Fibroblast of mammary gland (primary cell): ENCODE data around the gene CCDC200.
"Not testable (repeated sequence)": the region's sequence is repeated elsewhere in the genome, so short reads cannot be mapped to it uniquely, and the experiment has no call there.

Experiments used
- DNase-seq: peaks from one replicate; pipeline ENCODE4 v3.0.0-alpha.2; 2010; ENCODE audit warnings: low read depth
- H3K4me3 ChIP-seq: 2 replicates; pipeline ENCODE4 v1.5.1; 2011; ENCODE audit warnings: low read depth, mild to moderate bottlenecking, low read length, moderate library complexity; ENCODE audit not compliant: control insufficient read depth
- TF ChIP-seq, protein P1 (sequence below): conservative IDR thresholded peaks from 2 replicates; pipeline ENCODE4 v1.5.1; 2011; ENCODE audit warnings: low read depth, low read length, inconsistent platforms; ENCODE audit not compliant: control insufficient read depth, insufficient read depth

CCDC200 gene

DNA sequence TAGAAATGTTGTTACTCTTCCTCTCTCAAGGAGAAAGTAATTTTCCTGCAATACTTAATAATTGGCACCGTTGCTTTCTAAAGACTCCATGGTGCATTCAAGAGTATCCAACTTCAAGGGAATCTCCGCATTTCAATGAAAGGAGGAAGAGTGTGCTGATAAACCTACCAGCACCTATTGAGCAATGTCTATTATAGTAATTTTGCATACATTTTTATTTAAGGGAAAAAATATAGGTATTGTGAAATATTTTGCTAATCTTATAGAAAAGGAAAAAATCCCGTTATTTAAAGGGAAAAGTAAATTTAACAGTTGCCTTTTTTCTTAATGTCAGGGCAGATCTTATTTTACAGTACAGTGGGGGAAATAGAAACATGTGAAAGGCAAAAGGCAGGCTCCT is 17.8 kb downstream of the CCDC200 start:
- TF ChIP-seq, protein P1, sequence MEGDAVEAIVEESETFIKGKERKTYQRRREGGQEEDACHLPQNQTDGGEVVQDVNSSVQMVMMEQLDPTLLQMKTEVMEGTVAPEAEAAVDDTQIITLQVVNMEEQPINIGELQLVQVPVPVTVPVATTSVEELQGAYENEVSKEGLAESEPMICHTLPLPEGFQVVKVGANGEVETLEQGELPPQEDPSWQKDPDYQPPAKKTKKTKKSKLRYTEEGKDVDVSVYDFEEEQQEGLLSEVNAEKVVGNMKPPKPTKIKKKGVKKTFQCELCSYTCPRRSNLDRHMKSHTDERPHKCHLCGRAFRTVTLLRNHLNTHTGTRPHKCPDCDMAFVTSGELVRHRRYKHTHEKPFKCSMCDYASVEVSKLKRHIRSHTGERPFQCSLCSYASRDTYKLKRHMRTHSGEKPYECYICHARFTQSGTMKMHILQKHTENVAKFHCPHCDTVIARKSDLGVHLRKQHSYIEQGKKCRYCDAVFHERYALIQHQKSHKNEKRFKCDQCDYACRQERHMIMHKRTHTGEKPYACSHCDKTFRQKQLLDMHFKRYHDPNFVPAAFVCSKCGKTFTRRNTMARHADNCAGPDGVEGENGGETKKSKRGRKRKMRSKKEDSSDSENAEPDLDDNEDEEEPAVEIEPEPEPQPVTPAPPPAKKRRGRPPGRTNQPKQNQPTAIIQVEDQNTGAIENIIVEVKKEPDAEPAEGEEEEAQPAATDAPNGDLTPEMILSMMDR = no peak
- H3K4me3 ChIP-seq = no peak overlapping the region
- DNase-seq = no peak

DNA sequence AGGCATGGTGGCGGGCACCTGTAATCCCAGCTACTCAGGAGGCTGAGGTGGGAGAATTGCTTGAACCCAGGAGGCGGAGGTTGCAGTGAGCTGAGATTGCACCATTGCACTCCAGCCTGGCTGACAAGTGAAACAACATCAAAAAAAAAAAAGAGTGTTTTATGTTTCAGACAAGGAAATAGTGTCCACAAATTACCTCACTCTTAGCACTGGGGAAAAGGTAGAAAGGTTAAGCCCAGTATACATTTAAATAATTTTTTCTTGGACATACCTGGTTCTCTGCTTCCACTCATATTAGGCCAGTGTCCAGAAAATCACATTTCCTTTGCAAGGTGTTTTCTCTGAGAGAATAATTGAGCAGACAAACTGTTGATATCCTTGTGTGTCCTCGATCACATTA is 25.4 kb downstream of the CCDC200 start:
- not testable (repeated sequence) for DNase-seq, H3K4me3 ChIP-seq

DNA sequence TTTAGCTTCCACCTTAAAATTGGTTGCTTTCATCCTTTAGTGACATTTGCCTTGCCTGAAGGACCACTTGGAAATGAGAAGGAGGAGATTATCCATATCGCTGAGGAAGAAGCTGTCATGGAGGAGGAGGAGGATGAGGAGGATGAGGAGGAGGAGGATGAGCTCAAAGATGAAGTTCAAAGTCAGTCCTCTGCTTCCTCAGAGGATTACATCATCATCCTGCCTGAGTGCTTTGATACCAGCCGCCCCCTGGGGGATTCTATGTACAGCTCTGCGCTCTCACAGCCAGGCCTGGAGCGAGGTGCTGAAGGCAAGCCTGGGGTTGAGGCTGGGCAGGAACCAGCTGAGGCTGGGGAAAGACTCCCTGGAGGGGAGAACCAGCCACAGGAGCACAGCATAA is 28.3 kb downstream of the CCDC200 start:
- DNase-seq = no peak
- H3K4me3 ChIP-seq = no peak overlapping the region
- TF ChIP-seq, protein P1 = no peak

DNA sequence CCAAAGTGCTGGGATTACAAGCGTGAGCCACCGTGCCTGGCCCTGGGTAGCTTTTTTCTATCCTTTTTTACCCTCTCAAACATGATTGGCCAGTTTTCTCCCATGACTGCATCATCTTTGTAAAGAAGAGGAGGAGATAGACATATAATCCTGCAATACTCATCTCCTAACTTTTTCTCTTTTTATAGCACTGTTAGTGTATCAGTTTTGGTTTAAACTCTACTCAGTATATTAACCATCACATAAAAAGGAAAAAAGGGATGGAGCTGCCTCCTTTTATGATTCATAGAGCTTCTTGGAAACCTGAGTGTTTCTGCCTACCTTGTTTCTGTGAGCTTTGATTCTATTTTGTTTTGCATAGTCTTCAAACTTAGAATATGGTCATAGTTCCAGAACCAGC is 28.8 kb downstream of the CCDC200 start:
- no peak for DNase-seq
- TF ChIP-seq, protein P1 = no peak
- no peak overlapping the region for H3K4me3 ChIP-seq

DNA sequence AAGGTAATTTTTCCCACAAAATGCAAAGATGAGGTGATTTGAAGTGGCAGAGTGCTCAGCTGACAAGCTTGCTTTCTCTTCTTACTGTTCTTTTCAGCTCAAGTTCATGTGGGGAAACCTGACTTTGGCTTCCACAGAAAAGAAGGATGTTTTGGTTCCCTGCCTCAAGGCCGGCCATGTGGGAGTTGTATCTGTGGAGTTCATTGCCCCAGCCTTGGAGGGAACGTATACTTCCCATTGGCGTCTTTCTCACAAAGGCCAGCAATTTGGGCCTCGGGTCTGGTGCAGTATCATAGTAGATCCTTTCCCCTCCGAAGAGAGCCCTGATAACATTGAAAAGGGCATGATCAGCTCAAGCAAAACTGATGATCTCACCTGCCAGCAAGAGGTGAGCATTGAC is 35.2 kb downstream of the CCDC200 start:
- no peak overlapping the region for H3K4me3 ChIP-seq
- TF ChIP-seq, protein P1 = no peak
- no peak for DNase-seq

DNA sequence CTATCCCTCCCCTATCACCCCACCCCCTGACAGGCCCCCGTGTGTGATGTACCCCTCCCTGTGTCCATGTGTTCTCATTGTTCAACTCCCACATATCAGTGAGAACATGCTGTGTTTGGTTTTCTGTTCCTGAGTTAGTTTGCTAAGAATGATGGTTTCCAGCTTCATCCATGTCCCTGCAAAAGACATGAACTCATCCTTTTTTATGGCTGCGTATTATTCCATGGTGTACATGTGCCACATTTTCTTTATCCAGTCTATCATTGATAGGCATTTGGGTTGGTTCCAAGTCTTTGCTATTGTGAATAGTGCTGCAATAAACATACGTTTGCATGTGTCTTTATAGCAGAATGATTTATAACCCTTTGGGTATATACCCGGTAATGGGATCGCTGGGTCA is 41.8 kb downstream of the CCDC200 start:
- not testable (repeated sequence) for H3K4me3 ChIP-seq, DNase-seq

DNA sequence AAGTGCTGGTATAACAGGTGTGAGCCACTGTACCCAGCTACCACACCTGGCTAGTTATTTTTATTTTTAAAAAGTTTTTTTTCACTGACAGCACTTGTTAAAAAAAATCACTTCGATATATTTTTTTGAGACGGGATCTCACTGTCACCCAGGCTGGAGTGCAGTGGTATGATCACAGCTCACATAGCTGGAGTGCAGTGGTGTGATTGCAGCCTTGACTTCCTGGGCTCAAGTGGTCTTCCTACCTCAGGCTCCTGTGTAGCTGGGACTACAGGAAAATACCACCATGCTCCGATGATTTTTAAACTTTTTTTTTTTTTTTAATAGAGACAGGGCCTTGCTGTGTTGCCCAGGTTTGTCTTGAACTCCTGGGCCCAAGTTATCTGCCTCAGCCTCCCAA is 44.5 kb downstream of the CCDC200 start:
- no peak for DNase-seq

DNA sequence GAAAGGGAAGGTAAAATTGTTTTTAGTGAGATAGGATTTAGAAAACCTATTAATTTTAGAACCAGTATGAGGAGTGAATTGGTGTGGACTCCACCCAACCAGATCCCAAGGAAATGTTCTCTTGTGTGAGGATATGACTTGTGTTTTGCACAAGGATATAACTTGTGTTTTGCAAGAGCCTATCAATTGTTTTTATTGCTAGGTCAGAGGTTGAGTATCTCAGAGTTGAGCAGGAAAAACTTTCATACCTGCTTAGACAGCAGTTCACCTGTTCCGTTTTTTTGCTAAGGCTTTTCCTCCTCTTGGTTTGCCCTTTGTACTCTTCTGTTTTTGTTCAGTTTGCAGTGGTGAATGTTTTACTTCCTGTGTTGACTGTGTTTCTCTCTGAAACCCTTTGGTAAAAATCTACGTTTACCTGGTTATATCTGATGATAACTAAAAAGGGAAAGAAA is 52.3 kb downstream of the CCDC200 start:
- TF ChIP-seq, protein P1 = no peak
- no peak overlapping the region for H3K4me3 ChIP-seq
- no peak for DNase-seq

More for the DNA sequence above, 44.5 kb downstream of the CCDC200 start:
- TF ChIP-seq, protein P1 = no peak
- H3K4me3 ChIP-seq = no peak overlapping the region
